ENCODE results near the gene SETBP1. TPM values are rescaled to one million over a fixed set of nuclear protein-coding genes. Genes with fewer than 3 reads are reported as not detected.

SETBP1 gene
- total and polyA plus RNA-seq, 2 of the 4 experiments (the other 2 are of a cell fraction): 0.19 to 0.36 TPM

- DNase-seq: no peak
- whole genome bisulfite sequencing, 2 experiments (ENCODE audit: extremely low coverage in 2 of 2, insufficient read length in 1 of 2): 100% methylated on average over 1 of the region's 2 CpGs; no CpG with 5 or more reads in 1 of the 2 experiments
- dilution Hi-C loops (cut with HindIII; ENCODE audit: low sequenced_read_pairs, unreplicated experiment) (no loop called here), in situ Hi-C loops (cut with MboI; ENCODE audit: low sequenced_read_pairs) (no loop called here), intact Hi-C loops (cut with micrococcal nuclease) (no loop called here)
- H3K4me1 ChIP-seq (ENCODE audit: control insufficient read depth, insufficient read depth, low read length): peaks cover 2% of the 10 kb centered on the region; the same call in 1 of the 2 replicates
- no peaks in the 10 kb centered on the region for H4K20me1 ChIP-seq (ENCODE audit: insufficient read depth, low read length)
- no peaks in the 10 kb centered on the region for H3K9me3 ChIP-seq (ENCODE audit: control insufficient read depth, insufficient read depth, low read length)
- H2BK120ac ChIP-seq (ENCODE audit: low read depth, low read length): no peak overlapping the region
- H2BK5ac ChIP-seq (ENCODE audit: low read depth, low read length, poor library complexity, severe bottlenecking): no peak overlapping the region
- no peaks in the 10 kb centered on the region for H3K36me3 ChIP-seq (ENCODE audit: control insufficient read depth, insufficient read depth, low read length)
- H3K27me3 ChIP-seq (ENCODE audit: control insufficient read depth, insufficient read depth, low read length): no peaks in the 10 kb centered on the region
- no peak overlapping the region for H3K4me2 ChIP-seq (ENCODE audit: low read depth, low read length)
- no peak for ATAC-seq (ENCODE audit: low read depth)
- H3K4me3 ChIP-seq (ENCODE audit: insufficient read depth, low read depth, low read length): no peak overlapping the region
- no peak overlapping the region for H4K91ac ChIP-seq (ENCODE audit: insufficient read depth, low read depth, low read length)
- BruUV-seq (replicated peaks): no TSS peak
- H3K56ac ChIP-seq (ENCODE audit: extremely low read depth, insufficient read depth, low read length): no peak overlapping the region
- no peak overlapping the region for H2AK9ac ChIP-seq (replicated peaks; ENCODE audit: low read depth, low read length, poor library complexity)
- ChIA-PET CTCF (interaction anchor here (0.6 kb wide), 1 partner anchor 321 kb away, joined by 3 read pairs; no protein-coding TSS in a partner anchor), POLR2A (ENCODE audit: unreplicated experiment) (no interaction called here)
- no peak overlapping the region for H3K9ac ChIP-seq (ENCODE audit: low read depth, low read length)
- TF ChIP-seq, protein P1, sequence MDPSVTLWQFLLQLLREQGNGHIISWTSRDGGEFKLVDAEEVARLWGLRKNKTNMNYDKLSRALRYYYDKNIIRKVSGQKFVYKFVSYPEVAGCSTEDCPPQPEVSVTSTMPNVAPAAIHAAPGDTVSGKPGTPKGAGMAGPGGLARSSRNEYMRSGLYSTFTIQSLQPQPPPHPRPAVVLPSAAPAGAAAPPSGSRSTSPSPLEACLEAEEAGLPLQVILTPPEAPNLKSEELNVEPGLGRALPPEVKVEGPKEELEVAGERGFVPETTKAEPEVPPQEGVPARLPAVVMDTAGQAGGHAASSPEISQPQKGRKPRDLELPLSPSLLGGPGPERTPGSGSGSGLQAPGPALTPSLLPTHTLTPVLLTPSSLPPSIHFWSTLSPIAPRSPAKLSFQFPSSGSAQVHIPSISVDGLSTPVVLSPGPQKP (IDR thresholded peaks at IDR 0.05; ENCODE audit: borderline replicate concordance, low read depth, low read length): no peak
- no peak for TF ChIP-seq SMC3 (IDR thresholded peaks at IDR 0.05; ENCODE audit: low read depth, low read length)
- TF ChIP-seq, protein P2, sequence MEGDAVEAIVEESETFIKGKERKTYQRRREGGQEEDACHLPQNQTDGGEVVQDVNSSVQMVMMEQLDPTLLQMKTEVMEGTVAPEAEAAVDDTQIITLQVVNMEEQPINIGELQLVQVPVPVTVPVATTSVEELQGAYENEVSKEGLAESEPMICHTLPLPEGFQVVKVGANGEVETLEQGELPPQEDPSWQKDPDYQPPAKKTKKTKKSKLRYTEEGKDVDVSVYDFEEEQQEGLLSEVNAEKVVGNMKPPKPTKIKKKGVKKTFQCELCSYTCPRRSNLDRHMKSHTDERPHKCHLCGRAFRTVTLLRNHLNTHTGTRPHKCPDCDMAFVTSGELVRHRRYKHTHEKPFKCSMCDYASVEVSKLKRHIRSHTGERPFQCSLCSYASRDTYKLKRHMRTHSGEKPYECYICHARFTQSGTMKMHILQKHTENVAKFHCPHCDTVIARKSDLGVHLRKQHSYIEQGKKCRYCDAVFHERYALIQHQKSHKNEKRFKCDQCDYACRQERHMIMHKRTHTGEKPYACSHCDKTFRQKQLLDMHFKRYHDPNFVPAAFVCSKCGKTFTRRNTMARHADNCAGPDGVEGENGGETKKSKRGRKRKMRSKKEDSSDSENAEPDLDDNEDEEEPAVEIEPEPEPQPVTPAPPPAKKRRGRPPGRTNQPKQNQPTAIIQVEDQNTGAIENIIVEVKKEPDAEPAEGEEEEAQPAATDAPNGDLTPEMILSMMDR (conservative IDR thresholded peaks at IDR 0.05; ENCODE audit: low read depth, low read length): no peak
- no peak for TF ChIP-seq MXI1 (IDR thresholded peaks at IDR 0.05; ENCODE audit: borderline replicate concordance, low read depth, low read length)
- TF ChIP-seq MAZ (IDR thresholded peaks at IDR 0.05; ENCODE audit: borderline replicate concordance, low read depth, low read length): no peak
- TF ChIP-seq RAD21 (IDR thresholded peaks at IDR 0.05; ENCODE audit: low read length): no peak
- TF ChIP-seq RCOR1 (IDR thresholded peaks at IDR 0.05; ENCODE audit: insufficient replicate concordance, low read length): no peak
- H2BK20ac ChIP-seq (ENCODE audit: low read depth, low read length): no peak overlapping the region
- no peak overlapping the region for H3K18ac ChIP-seq (ENCODE audit: low read depth, low read length)
- no peak overlapping the region for H3K4ac ChIP-seq (ENCODE audit: low read depth, low read length)
- no peak overlapping the region for H3K14ac ChIP-seq (replicated peaks; ENCODE audit: low read depth, low read length)
- no peak overlapping the region for H2AFZ ChIP-seq (replicated peaks; ENCODE audit: low read length, poor library complexity)
- no peak overlapping the region for H4K8ac ChIP-seq (ENCODE audit: low read depth in 2 of 2, low read length in 2 of 2)
- no peak overlapping the region for H3K27ac ChIP-seq (ENCODE audit: insufficient read depth, low read length)
- no peak overlapping the region for H2AK5ac ChIP-seq (ENCODE audit: low read depth, low read length)
- H3K9me1 ChIP-seq (ENCODE audit: insufficient read depth, low read length): peaks cover 9% of the 10 kb centered on the region; the same call in 1 of the 2 replicates
- no peak overlapping the region for H4K5ac ChIP-seq (ENCODE audit: low read depth, low read length)
- H2BK15ac ChIP-seq (ENCODE audit: low read depth, low read length): no peak overlapping the region
- H3K79me1 ChIP-seq (ENCODE audit: low read depth in 1 of 2, low read length in 2 of 2): no peaks in the 10 kb centered on the region
- H3K23ac ChIP-seq (ENCODE audit: low read depth, low read length): no peak overlapping the region
Measured at GRCh38 chr18:44655435-44655834, 25.3 kb upstream of the SETBP1 start.

Measured in IMR-90 (cell line).